Endothelial cell of umbilical vein (primary cell): Measurements from ENCODE around the gene TMEM171. TPM values are rescaled to one million over a fixed set of nuclear protein-coding genes. Genes with fewer than 3 reads are reported as not detected.

Experiments used
- Bru-seq: library from RNA; stranded (reverse); fragments of 400-500 nt; gene quantifications from one replicate; lab custom pipeline; 2021; lab: Mats Ljungman, UMichigan
- BruChase-seq, 2 experiments: library from RNA; stranded (reverse); fragments of 400-500 nt; gene quantifications; one replicate each; lab custom pipeline; 2021; lab: Mats Ljungman, UMichigan
- BruUV-seq: library from RNA; stranded (reverse); fragments of 400-500 nt; replicated peaks from 2 replicates; lab custom pipeline; 2021; lab: Mats Ljungman, UMichigan
- CTCF ChIA-PET: fragments of 300-600, 350-600 bp; sonication (Branson Sonifier 250); formaldehyde crosslinking; loops from one replicate; lab custom pipeline; 2021; ENCODE audit warnings: antibody characterized with exemption, inconsistent platforms; lab: Charles Lee
- POLR2A ChIA-PET: fragments of 300-600, 350-600 bp; sonication (Branson Sonifier 250); formaldehyde crosslinking; loops from one replicate; lab custom pipeline; 2021; ENCODE audit warnings: antibody characterized with exemption, inconsistent platforms; lab: Charles Lee
- DNase-seq: peaks from one replicate; pipeline ENCODE4 v3.0.0-alpha.2; 2011; ENCODE audit warnings: low read depth, low spot score
- FAIRE-seq: peaks from 2 replicates; lab custom pipeline; 2011; peaks lifted over from hg19 to GRCh38; lab: Jason Lieb, UNC
- H2AFZ ChIP-seq: 2 replicates; pipeline ENCODE4 v1.6.0; 2012; ENCODE audit warnings: low read depth, low read length, control low read depth, inconsistent platforms
- H3K27ac ChIP-seq: 2 replicates; pipeline ENCODE4 v1.5.1; 2011; ENCODE audit warnings: low read depth, mild to moderate bottlenecking, control low read depth, low read length, moderate library complexity; ENCODE audit not compliant: insufficient read depth
- H3K27me3 ChIP-seq, 2 experiments: 2 replicates each; pipeline versions ENCODE4 v1.6.0 to v1.6.1; 2011; ENCODE audit warnings: low read length in 2 of 2, mixed read lengths in 1 of 2; ENCODE audit not compliant: control insufficient read depth in 2 of 2, insufficient read depth in 2 of 2
- H3K36me3 ChIP-seq, 2 experiments: 2 replicates in 1 of 2; 3 replicates in 1 of 2; pipeline ENCODE4 v1.5.1; 2011; ENCODE audit warnings: low read length in 2 of 2, mild to moderate bottlenecking in 1 of 2, moderate library complexity in 1 of 2; ENCODE audit not compliant: control insufficient read depth in 2 of 2, insufficient read depth in 2 of 2; ENCODE audit errors: extremely low read depth in 1 of 2
- H3K4me1 ChIP-seq: 3 replicates; pipeline ENCODE4 v1.5.1; 2011; ENCODE audit warnings: mild to moderate bottlenecking, low read length; ENCODE audit not compliant: control insufficient read depth, insufficient read depth; ENCODE audit errors: extremely low read depth
- H3K4me2 ChIP-seq: 2 replicates; pipeline ENCODE4 v1.6.1; 2011; ENCODE audit warnings: low read length, control low read depth, mixed read lengths; ENCODE audit not compliant: insufficient read depth
- H3K4me3 ChIP-seq, 3 experiments: fragments of 200-600 bp in 1 of 3; sonication (generic), shearing (Covaris generic) in 1 of 3; replicated peaks in 1 of 3; 2 replicates each; pipeline ENCODE4 v1.5.1; 2011 to 2016; ENCODE audit warnings: control low read depth in 3 of 3, low read length in 3 of 3, mild to moderate bottlenecking in 2 of 3, inconsistent platforms in 1 of 3, low read depth in 1 of 3, moderate library complexity in 1 of 3; ENCODE audit not compliant: insufficient read depth in 1 of 3
- H3K79me2 ChIP-seq: 2 replicates; pipeline ENCODE4 v1.6.0; 2012; ENCODE audit warnings: low read length, inconsistent platforms; ENCODE audit not compliant: control insufficient read depth, insufficient read depth
- H3K9ac ChIP-seq: replicated peaks from 2 replicates; pipeline ENCODE3; 2011; ENCODE audit warnings: low read length, control low read depth; ENCODE audit not compliant: insufficient read depth; ENCODE audit errors: extremely low read depth
- H3K9me1 ChIP-seq: replicated peaks from 3 replicates; pipeline ENCODE4 v1.6.0; 2011; ENCODE audit warnings: mild to moderate bottlenecking, low read length; ENCODE audit not compliant: control insufficient read depth, insufficient read depth; ENCODE audit errors: extremely low read depth
- H3K9me3 ChIP-seq: replicated peaks from 2 replicates; pipeline ENCODE4 v1.5.1; 2012; ENCODE audit warnings: low read length, inconsistent platforms; ENCODE audit not compliant: control insufficient read depth, insufficient read depth
- H4K20me1 ChIP-seq: replicated peaks from 2 replicates; pipeline ENCODE3; 2011; ENCODE audit warnings: mild to moderate bottlenecking, low read length; ENCODE audit not compliant: control insufficient read depth, insufficient read depth; ENCODE audit errors: extremely low read depth
- EZH2 ChIP-seq: IDR thresholded peaks from 2 replicates; pipeline ENCODE4 v1.6.1; 2012; ENCODE audit warnings: borderline replicate concordance, low read depth, mild to moderate bottlenecking, moderate library complexity, low read length, inconsistent platforms; ENCODE audit not compliant: severe bottlenecking
- POLR2A ChIP-seq: IDR thresholded peaks from 2 replicates; pipeline ENCODE4 v1.6.1; 2012; ENCODE audit warnings: low read depth, mild to moderate bottlenecking, control low read depth, low read length
- POLR2AphosphoS5 ChIP-seq: IDR thresholded peaks from 2 replicates; pipeline ENCODE4 v1.6.1; 2012; ENCODE audit warnings: low read depth, mild to moderate bottlenecking, control low read depth, low read length, moderate library complexity; ENCODE audit not compliant: insufficient read depth
- dilution Hi-C: fragments of 300-500 bp; cut with MboI; formaldehyde crosslinking; loops from one replicate; pipeline ENCODE4 v1.15.0; 2019; ENCODE audit warnings: low sequenced_read_pairs; ENCODE audit not compliant: extremely low pct_ligation_motif_present
- intact Hi-C: fragments of 100-400 bp; cut with micrococcal nuclease; formaldehyde crosslinking; loops from one replicate; pipeline ENCODE4 v1.10.0; 2022
- long read RNA-seq: library from polyadenylated mRNA; stranded (forward); transcript quantifications from one replicate; pipeline ENCODE4 v2.0.0, GENCODE V29; 2021
- polyA minus RNA-seq, 3 experiments: library from RNA; depleted of rRNA, polyadenylated mRNA; stranded (reverse); fragments of >200 nt; gene quantifications; 1 replicate in 1 of 3; 2 replicates in 2 of 3; pipeline ENCODE4 v1.2.3, GENCODE V29; 2011
- polyA plus RNA-seq, 4 experiments: library from polyadenylated mRNA; depleted of rRNA in 3 of 4; stranded (reverse) in 3 of 4; unstranded in 1 of 4; fragments of >200 nt; gene quantifications; 2 replicates each; pipeline versions ENCODE4 v1.2.1 to v1.2.3, GENCODE V29; 2011 to 2012; ENCODE audit warnings: missing spikeins in 1 of 4
- total RNA-seq: library from RNA; stranded (reverse); gene quantifications from 2 replicates; pipeline ENCODE4 v1.2.3, GENCODE V29; 2021

TMEM171 gene, protein sequence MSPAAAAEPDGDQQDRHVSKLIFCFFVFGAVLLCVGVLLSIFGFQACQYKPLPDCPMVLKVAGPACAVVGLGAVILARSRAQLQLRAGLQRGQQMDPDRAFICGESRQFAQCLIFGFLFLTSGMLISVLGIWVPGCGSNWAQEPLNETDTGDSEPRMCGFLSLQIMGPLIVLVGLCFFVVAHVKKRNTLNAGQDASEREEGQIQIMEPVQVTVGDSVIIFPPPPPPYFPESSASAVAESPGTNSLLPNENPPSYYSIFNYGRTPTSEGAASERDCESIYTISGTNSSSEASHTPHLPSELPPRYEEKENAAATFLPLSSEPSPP
- total RNA-seq (5.0 and 5.6 TPM in 2 replicates), polyA plus RNA-seq (9.1 and 11.7 TPM in 2 replicates), polyA minus RNA-seq (3.8 and 6.6 TPM in 2 replicates), Bru-seq, nascent RNA (percentile 52 among the genes with signal in this experiment), BruChase-seq, experiment 1, labeled RNA remaining after a 6-hour chase (percentile 44 among the genes with signal in this experiment), BruChase-seq, experiment 2, labeled RNA remaining after a 2-hour chase (percentile 46 among the genes with signal in this experiment)
- polyA plus RNA-seq (2011; cell fraction: cytosol; rRNA removed) = 6.2 and 7.0 TPM in 2 replicates
- 4.0 and 5.6 TPM in 2 replicates for polyA plus RNA-seq (2011; cell fraction: nucleus; rRNA removed)
- 7.2 and 10.1 TPM in 2 replicates for polyA plus RNA-seq (2012)
- polyA minus RNA-seq (2011; cell fraction: cytosol; rRNA and poly(A)+ RNA removed) = not detected
- polyA minus RNA-seq (2011; cell fraction: nucleus; rRNA and poly(A)+ RNA removed) = 5.3 and 6.4 TPM in 2 replicates
- long read RNA-seq, transcript TMEM171-201 (4 exons, 1,247 nt) = minor isoform, 5 of 23 reads
- long read RNA-seq, transcript TMEM171-202 (4 exons, 1,535 nt) = major isoform, 12 of 23 reads
- long read RNA-seq, partial matches to known transcripts = 4 of 23 reads
- long read RNA-seq, other reads (novel, unspliced or antisense) = 2 of 23 reads

DNA sequence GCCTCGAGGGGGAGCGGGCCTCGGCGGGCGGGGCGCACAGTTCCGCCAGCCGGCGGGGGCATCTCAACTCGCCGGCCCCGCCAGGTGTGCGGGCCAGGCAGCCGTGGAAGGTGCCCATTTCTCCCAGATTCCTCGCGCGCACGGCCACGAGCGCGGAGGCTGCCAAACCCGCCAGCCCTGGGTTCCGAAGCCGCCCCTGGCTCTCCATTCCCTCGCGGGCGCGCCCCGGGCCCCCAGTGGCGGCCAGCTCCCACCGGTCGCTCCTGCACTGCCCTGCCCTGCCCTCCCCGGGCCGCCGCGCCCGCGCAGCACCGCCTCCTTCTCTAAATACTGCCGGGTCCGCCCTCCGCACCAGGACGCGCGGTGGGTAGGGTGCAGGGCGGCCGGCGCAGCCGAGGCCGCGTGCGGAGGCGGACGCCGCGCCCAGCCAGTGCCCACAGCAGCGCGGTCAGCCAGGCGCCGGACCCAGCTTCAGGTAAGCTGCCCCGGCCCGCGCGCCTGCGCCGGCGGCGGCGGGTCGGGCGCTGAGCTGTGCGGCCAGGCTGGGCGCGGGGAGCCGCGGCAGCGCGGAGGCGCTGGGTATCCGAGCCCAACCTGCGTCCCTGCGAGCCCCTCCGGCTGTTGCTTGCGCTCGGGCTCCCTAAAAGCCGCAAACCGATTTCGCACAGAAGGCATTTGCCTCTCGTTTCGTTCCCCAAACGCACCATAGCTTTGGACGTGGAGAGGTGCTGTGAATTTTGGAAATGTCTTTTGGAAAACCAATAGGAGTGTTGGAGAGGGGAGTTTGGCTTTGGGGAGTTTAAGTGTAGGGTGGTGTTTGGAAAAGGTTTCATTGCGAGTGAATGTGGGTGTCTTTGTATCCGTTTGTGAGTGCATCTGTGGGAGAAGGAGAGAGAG, at the start of gene TMEM171:
Gene TMEM171, plus strand, starts transcription at position 354 of the 897 bp plus-strand sequence. CDS start 2,799 bp downstream, outside the sequence.
- ChIA-PET POLR2A (no interaction called here), CTCF (interaction anchor here (0.7 to 1.5 kb wide), 5 partner anchors 8 to 96 kb away, joined by 3 to 9 read pairs (median 3); no protein-coding TSS in a partner anchor)
- FAIRE-seq (peak; percentile 67), DNase-seq (peak; percentile 37)
- H3K27ac ChIP-seq = no peak within 1 kb of the TSS
- dilution Hi-C loops (no loop called here), intact Hi-C loops (loop anchor here (5.0 kb wide), 1 partner anchor 163 kb away; the partner anchor contains the start of gene FCHO2)
- TF ChIP-seq POLR2A (peak; percentile 65), POLR2AphosphoS5 (peak; percentile 28), EZH2 (no peak)
- H3K4me3 ChIP-seq = peak within 1 kb of the TSS; percentile 39 to 95 (median 86)
- H3K9ac ChIP-seq = peak within 1 kb of the TSS; percentile 38
- H3K9me3 ChIP-seq = no peaks in the 10 kb centered on the region
- H3K4me1 ChIP-seq = peaks cover 32% of the 10 kb centered on the region
- H3K79me2 ChIP-seq = peaks cover 14% of the 10 kb centered on the region
- no TSS peak for BruUV-seq
- H3K9me1 ChIP-seq = no peaks in the 10 kb centered on the region
- no peaks in the 10 kb centered on the region for H3K36me3 ChIP-seq
- no peaks in the 10 kb centered on the region for H3K27me3 ChIP-seq
- peak within 1 kb of the TSS; percentile 92 for H3K4me2 ChIP-seq
- peak within 1 kb of the TSS; percentile 92 for H2AFZ ChIP-seq
- H4K20me1 ChIP-seq = no peaks in the 10 kb centered on the region
